ENCODE measurements around the gene CDH4. TPM values are rescaled to one million over a fixed set of nuclear protein-coding genes. Genes with fewer than 3 reads are reported as not detected.

The CDH4 gene
- total RNA-seq, 2 donors from 2014 or later, result 0.06 TPM; not detected in 1

- DNase-seq, result no peak
- ATAC-seq, result no peak
- intact Hi-C loops (cut with DNase I, micrococcal nuclease), result no loop called here
Observed at GRCh38 chr20:61565791-61566190, 313.7 kb downstream of the CDH4 start.

GRCh38 chr20:61566691-61567090 lies 314.6 kb downstream of the CDH4 start:
- no peak for DNase-seq
- ATAC-seq, result no peak
- intact Hi-C loops (cut with DNase I, micrococcal nuclease), result no loop called here

- no peak for ATAC-seq
- intact Hi-C loops (cut with DNase I, micrococcal nuclease), result no loop called here
- DNase-seq, result no peak
Observed at GRCh38 chr20:61567204-61567603, 315.1 kb downstream of the CDH4 start.

- ATAC-seq (no peak), DNase-seq (no peak)
Observed at GRCh38 chr20:61569825-61570224, 317.8 kb downstream of the CDH4 start.

GRCh38 chr20:61570646-61571195 lies 318.7 kb downstream of the CDH4 start:
- ATAC-seq (no peak), DNase-seq (no peak)
- intact Hi-C loops (cut with DNase I, micrococcal nuclease), result no loop called here

More at GRCh38 chr20:61569825-61570224, 317.8 kb downstream of the CDH4 start:
- intact Hi-C loops (cut with DNase I, micrococcal nuclease), result no loop called here

- DNase-seq (no peak), ATAC-seq (no peak)
- intact Hi-C loops (cut with DNase I, micrococcal nuclease), result no loop called here
Observed at GRCh38 chr20:61571221-61571620, 319.2 kb downstream of the CDH4 start.

- intact Hi-C loops (cut with DNase I, micrococcal nuclease), result no loop called here
- DNase-seq (no peak), ATAC-seq (no peak)
Observed at GRCh38 chr20:61571916-61572711, 320.1 kb downstream of the CDH4 start.

GRCh38 chr20:61572789-61573188 lies 320.7 kb downstream of the CDH4 start:
- intact Hi-C loops (cut with DNase I, micrococcal nuclease), result no loop called here
- ATAC-seq, result no peak
- DNase-seq, result no peak

- intact Hi-C loops (cut with DNase I, micrococcal nuclease), result no loop called here
- no peak for DNase-seq
- ATAC-seq, result no peak
Observed at GRCh38 chr20:61573415-61574305, 321.6 kb downstream of the CDH4 start.

- ATAC-seq, result peak; percentile 76
- no peak for DNase-seq
- intact Hi-C loops (cut with DNase I, micrococcal nuclease), result no loop called here
Observed at GRCh38 chr20:61575151-61575937, 323.3 kb downstream of the CDH4 start.

- intact Hi-C loops (cut with DNase I, micrococcal nuclease), result no loop called here
- ATAC-seq, result no peak
- DNase-seq, result no peak
Observed at GRCh38 chr20:61576372-61576771, 324.3 kb downstream of the CDH4 start.

GRCh38 chr20:61577065-61577464 lies 325.0 kb downstream of the CDH4 start:
- DNase-seq, result no peak

GRCh38 chr20:61579908-61580307 lies 327.8 kb downstream of the CDH4 start:
- no peak for DNase-seq
- no peak for ATAC-seq
- intact Hi-C loops (cut with DNase I, micrococcal nuclease), result no loop called here

More at GRCh38 chr20:61577065-61577464, 325.0 kb downstream of the CDH4 start:
- intact Hi-C loops (cut with DNase I, micrococcal nuclease), result no loop called here
- no peak for ATAC-seq

GRCh38 chr20:61580958-61581824 lies 329.1 kb downstream of the CDH4 start:
- DNase-seq, result no peak
- ATAC-seq, result no peak
- intact Hi-C loops (cut with DNase I, micrococcal nuclease), result no loop called here

- no peak for DNase-seq
- intact Hi-C loops (cut with DNase I, micrococcal nuclease), result no loop called here
- ATAC-seq, result no peak
Observed at GRCh38 chr20:61581825-61582188, 329.7 kb downstream of the CDH4 start.

GRCh38 chr20:61582196-61582923 lies 330.3 kb downstream of the CDH4 start:
- intact Hi-C loops (cut with DNase I, micrococcal nuclease), result no loop called here
- DNase-seq (no peak), ATAC-seq (no peak)

- DNase-seq (no peak), ATAC-seq (no peak)
- intact Hi-C loops (cut with DNase I, micrococcal nuclease), result no loop called here
Observed at GRCh38 chr20:61583356-61583755, 331.3 kb downstream of the CDH4 start.
